ENCODE data around the gene DNLZ.

Gene DNLZ

DNA sequence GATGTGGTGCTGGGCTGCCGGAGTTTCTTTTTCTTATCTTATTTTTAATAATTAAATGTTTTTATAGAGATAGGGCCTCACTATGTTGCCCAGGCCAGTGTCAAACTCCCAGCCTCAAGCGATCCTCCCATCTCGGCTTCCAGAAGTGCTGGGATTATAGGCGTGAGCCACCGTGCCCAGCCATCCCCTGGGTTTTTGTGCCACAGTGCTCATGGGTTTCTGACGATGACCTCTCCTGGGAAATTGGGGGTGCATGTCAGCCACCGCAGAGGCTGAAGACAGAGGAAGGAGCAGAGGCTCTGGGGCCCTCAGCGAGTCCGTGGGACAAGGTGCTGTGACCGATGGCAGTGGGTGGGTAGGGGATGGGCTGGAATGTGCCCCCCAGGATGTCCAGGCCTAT is 21.8 kb downstream of the DNLZ start:
- DNase-seq: no peak

DNA sequence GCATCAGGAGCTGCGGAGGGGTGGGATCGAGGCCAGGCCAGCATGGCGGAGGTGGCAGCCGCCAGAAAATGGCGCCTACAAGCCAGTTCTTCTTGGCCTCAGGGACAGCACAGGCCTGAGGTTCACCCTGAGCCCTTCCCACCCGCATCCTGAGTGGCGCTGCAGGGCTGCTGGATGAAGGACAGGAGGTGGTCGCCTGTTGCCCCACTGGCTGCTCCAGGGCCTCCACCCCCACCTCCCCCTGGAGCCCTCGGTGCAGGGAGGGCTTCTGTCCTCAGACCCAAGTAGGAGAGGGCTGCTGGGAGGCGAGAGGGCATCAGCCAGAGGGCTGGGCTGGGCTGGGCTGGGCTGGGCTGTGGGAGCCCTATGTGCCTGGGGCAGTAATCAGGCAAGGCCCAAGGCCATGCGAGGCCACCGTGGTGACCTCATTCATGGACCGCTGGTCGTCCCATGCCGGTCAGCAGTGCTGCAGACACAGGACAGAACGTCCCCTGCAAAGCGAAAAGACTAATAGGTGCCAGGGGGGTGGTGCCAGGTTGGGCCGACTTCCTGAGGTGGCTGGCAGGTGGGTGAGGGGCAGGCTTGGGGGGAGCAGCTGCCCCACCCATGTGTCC is 22.4 kb downstream of the DNLZ start:
- DNase-seq: no peak

DNA sequence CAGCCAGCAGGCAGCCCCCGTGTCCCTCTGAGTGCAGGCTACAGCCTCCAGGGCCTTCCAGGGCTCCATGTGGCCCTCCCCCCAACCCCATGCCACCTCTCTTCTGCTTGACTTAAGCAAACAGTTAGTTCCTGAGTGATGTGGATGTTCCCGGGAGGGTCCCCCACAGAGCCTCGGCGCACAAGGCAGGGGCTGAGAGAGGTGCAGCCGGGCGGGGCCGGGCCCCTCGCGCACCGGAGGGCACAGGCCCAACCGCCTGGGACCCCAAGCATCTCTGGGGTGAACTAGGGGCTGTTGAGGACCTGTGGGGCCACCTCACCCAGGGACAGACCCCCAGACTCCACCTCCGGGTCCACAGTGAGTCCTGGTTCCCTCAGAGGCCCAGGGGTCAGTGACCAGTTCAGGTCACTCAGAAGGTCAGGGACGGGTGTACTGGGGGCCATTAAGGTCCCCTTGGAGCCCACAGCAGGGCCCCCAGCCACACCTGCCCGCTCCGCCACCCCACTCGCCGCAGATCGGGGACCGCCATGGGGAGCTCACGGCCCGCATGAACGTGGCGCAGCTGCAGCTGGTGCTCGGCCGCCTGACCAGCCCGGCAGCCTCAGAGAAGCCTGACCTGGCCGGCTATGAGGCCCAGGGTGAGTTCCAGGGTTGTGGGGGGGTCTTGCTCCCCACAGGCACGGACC is 23.0 kb downstream of the DNLZ start:
- DNase-seq: no peak

DNA sequence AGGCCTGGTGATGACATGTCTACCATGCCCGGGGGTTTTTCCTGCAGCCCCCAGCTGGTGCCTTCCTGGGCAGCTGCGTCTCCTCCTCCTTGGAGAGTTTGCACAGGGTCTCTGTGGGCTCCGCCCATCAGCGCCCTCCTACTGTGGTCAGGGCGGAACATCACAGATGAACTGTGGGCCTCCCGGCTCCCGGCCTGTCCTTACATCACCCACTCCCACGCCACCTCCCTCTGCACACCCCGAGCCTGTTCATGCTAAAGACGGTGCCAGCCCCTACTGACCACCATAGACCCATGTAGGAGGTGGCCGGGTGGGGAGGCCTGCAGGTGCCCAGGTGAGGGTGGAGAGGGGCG is 23.6 kb downstream of the DNLZ start:
- no peak for DNase-seq

DNA sequence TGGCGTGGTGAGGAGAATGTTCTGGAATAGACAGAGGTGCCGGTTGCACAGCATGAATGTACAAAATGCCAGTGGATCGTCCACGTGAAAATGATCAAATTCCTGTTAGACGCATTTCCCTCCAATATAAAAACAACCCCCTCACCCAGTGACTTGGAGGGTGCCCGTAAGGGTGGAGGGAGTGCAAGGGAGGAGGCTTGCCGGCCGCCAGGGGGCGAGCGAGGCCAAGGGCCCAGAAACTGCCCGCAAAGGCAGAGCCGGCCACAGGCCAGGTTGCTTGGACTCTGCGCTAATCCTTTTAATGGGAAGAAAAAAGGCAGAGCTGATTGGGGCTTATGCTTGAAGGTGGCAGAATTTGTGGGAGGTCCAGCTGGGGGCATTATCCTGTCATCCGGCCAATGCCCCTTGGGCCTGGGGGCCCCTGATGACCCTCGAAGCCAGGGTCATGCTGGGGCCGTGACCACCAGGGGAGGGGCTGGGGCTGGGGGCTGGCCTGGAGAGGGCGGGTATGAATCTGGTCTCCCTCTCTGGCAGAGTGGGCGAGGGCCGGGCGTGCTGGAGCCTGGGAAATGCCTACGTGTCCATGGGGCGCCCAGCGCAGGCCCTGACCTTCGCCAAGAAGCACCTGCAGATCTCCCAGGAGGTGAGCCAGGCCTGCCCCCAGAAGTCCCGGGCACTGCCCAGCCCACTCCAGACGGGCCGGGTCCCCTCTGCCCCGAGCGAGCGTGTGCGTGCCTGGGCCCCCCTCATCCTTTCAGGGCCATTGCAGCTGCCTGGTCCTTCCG is 24.2 kb downstream of the DNLZ start:
- DNase-seq: no peak

DNA sequence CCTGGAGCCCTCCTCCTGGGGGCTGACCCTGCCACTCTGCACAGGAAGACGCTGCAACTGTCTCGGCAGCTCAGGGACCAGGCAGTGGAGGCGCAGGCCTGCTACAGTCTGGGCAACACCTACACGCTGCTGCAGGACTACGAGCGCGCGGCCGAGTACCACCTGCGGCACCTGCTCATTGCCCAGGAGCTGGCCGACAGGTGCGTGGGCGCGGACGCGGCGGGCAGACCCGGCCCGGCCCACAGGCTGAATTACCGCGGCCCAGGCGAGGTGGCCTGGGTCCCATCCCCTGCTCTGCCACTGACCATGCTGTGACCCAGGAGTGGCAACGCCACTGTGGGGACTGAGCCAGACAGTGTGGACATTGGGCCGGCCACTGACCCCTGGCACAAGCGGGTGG is 25.0 kb downstream of the DNLZ start:
- no peak for DNase-seq

DNA sequence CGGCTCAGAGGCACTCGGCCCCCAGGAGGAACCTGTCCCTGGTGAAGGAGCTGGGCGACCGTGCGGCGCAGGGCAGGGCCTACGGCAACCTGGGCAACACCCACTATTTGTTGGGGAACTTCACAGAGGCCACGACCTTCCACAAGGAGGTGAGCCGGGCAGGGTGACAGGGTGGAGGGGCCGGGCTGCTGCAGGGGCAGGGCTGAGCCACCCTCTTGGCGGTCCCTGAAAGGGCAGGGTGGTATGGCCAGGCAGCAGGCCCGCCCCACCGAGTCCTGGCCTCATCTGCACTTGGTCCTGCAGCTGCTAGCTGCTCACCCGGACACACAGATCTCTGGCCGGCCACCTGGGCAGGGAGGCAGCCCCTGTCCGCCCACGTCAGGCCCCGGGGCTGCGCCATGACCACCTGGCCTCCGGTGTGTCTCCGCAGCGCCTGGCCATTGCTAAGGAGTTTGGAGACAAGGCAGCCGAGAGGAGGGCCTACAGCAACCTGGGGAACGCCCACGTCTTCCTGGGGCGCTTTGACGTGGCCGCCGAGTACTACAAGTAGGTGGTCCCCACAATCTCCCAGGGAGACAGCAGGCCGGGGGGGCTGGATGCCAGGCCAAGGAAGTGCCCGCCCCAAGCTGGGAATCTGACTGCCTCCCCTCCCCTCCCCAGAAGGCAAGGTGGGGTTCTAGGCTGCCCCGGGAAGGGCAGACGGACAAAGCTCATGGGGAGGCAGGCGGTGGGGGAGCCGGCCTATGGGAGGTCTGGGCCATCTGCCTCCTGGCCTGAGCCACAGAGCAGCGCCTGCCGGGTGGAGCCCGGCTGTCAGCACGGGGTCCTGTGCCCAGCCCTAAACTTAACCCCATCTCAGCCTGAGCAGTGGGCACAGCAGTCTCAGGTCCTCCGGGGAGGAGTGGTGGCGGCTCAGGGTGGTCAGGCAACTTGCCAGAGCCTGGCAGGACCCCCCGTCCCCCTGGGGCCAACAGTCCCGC is 25.8 kb downstream of the DNLZ start:
- DNase-seq: no peak

DNA sequence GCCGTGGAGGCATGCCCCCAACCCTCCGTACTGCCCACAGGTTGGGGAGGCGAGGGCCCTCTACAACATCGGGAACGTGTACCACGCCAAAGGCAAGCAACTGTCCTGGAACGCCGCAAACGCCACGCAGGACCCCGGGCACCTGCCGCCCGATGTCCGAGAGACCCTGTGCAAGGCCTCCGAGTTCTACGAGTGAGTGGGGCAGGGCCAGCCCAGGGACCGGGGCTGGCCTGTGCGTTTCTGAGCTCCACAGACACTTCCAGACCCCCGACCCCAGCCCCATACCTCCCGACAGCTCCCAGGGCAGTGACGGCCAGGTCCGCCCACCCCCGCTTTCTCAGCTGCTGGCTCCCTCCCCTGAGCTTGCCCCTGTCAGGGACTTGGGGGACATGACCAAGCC is 26.7 kb downstream of the DNLZ start:
- no peak for DNase-seq

DNA sequence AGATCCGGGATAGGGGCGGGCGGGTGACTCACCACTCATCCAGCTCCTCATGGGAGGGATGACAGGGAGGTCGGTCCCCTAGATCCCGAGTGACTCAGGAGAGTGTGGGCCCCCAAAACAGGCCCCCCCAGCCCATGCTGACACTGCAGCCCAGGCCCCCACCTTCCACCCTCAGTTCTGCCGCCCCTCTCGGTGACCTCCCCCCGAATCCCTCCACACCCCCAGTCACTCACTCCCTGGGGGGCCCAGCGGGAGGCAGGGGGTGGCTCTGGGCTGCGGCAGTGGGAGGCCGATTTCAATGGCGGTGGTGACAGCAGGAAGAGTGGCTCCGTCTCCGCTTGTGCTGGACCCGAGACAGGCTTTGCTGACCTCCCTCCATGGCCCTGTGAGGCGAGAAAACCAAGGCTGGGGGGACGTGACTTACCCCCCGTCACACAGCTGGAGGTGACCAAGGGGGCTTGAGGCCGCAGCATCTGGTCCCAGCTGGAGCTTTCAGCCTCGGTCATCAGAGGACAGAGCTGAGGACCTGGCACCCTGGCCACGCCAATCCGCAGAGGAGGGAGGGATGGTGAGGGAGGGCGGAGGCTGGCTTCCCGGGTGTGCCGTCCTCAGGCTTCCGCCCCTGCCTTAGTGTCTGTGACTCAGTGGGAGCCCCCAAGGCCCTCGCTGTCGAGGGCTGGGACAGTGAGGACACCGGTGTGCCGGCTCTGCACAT is 27.2 kb downstream of the DNLZ start:
- DNase-seq: no peak

DNA sequence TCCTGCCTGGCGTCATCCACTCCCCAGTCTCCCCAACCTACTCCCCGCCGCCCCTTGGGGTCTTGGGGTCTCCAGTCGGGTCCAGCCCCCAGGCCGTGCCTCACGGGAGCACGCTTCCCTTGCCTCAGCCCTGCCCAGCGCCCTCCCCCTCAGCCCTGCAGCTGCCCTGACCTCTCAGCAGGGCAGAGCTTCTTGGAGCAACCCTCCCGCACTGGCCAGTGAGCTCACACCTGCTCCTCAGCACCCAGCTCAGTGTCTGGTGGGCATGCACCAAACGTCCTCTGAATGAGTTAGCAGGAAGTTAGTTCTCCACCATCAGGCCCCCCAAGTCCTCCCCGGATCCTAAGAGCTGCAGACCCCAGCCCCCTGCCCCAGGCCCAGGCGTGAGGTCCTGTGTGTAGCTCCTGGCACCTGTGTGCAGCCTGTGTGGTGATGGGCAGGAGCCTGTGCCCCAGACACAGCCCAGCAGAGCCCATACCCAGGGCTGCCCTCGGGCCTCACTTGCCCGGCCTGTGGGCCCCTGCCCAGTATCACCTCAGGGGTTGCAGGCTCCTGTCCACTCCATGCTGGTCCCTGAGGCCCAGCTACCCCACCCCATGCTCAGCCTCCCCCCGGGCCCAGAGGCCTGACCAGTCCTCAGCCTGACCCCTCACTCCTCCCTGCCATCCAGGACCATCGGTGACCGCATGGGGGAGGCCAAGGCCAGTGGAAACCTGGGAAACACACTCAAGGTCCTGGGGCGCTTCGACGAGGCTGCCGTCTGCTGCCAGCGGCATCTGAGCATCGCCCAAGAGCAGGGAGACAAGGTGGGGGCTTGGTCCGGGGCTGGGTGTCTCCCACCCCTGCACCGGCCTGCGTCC is 28.0 kb downstream of the DNLZ start:
- no peak for DNase-seq

DNA sequence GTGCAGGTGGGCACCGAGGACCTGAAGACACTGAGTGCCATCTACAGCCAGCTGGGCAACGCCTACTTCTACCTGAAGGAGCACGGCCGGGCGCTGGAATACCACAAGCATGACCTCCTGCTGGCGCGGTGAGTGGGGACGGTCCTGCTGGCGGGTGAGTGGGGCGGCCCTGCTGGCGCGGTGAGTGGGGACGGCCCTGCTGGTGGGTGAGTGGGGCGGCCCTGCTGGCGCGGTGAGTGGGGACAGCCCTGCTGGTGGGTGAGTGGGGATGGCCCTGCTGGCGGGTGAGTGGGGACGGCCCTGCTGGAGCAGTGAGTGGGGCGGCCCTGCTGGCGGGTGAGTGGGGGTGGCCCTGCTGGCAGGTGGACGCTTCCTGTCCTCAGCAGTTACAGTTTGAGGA is 29.0 kb downstream of the DNLZ start:
- no peak for DNase-seq

DNA sequence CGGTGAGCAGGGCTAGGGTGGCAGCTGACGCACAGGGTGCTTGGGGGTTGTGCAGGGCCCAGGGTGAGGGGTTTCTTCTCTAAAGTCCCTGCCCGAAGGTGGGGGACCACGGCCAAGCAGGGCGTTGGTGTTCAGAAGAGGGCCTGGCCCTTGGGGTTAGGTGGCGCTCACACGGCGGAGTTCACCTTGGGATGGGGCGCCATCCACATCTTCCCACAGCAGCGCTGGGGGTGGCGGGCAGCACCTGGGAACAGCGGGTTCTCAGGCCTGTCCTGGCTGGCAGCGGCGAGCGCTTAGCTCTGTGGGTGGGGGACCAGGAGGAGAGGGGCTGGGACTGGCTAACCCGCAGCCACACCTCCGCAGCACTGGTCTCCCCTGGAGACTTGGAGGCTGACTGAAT is 30.1 kb downstream of the DNLZ start:
- no peak for DNase-seq

DNA sequence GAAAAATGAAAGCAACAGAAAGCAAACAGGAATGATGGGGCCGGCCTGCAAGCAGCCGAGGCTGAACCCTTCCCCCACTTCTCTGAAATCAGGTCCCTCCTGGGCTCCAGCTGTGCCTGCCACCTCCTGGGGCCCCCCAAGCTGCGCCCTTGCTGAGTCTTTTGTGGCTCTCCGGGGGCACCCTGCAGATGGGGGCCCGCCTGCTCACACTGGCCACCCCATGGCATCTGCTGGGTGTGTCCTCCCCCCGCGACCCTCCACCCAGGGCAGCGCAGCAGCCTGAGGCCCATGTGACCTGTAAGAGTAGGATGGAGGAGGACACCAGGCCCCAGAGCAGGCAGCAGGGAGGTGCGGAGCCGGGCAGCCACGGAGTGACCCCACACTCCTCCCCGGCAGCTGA is 30.5 kb downstream of the DNLZ start:
- no peak for DNase-seq

DNA sequence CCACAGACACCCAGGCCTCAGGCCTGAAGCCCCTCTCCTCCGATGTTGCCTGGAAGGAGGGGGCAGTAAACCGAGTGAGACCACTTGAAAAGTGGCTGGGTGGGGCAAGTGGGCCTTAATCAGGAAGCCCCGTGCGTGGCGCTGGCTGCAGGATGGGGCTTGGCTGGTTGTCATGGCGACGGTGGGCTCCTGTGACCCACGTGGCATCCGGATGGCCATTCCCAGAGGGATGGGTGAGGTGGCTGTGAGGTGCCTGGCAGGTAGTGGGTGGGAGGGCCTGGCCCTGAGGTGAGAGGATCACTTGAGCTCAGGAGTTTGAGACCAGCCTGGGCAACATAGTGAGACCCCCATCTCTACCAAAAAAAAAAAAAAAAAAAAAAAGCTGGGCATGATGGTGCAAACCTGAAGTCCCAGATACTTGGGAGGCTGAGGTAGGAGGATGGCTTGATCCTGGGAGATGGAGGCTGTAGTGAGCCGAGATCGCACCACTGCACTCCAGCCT is 31.0 kb downstream of the DNLZ start:
- no peak for DNase-seq

DNA sequence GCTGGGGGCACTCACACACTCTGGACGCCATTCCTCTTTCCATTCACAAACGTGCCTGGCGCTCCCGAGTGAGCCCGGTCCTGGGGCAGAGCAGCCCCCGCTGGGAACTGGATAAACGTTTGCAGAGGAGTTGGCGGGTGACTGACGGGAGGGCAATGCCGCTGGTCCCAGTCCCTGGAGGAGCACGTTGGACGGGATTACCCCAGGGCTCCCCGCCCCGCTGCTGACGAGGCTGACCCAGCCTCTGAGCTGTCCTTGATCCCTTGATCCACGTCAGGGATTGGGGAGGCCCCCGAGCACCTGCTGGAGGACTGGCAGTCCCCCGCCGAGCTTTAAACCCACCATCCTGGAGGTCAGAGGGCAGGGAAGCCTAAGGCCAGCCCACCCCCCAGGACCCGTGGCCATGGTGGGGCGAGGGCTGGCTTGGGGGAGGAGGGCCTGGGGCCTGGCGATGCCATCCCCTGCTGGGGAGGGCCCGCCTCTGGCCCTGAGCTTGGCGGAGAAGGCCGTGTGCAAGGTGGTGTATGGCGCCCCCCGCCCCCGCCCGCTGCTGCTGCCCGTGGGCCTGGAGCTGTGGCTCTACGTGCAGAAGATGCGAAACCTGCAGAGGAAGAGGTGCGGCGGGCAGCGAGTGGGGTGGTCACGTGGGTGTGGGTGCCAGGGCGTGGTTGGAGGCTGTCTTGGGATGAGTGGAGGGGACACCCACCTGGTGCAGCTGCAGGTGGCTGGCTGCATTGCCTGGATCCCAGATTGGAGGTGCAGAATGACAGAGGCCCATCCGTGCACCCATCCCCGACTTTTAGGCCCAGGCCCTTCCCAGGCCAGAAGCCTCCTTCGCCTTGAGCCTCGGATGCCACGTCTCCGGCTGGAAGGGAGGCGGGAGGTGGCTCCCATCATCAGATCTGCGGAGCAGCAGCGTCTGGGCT is 31.7 kb downstream of the DNLZ start:
- DNase-seq: no peak

DNA sequence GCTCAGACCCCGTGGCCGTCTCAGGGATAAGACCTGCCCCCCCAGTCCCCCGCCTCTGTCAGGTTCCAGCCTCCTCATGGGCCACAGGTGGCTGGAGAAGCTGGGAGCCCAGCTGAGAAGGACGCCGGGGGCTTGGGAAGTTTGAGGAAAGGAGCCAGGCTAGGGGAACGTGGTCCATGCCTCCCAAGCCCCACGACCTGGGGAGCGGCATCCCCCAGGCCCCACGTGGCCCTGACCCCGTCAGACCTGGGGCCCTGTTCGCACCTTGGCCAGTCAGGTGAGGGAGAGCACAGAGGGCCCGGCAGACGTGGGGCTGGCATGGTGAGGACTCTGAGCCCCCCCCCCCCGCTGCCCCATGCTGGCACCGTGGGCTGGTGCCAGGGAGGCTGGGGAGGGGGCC is 32.5 kb downstream of the DNLZ start:
- no peak for DNase-seq

DNA sequence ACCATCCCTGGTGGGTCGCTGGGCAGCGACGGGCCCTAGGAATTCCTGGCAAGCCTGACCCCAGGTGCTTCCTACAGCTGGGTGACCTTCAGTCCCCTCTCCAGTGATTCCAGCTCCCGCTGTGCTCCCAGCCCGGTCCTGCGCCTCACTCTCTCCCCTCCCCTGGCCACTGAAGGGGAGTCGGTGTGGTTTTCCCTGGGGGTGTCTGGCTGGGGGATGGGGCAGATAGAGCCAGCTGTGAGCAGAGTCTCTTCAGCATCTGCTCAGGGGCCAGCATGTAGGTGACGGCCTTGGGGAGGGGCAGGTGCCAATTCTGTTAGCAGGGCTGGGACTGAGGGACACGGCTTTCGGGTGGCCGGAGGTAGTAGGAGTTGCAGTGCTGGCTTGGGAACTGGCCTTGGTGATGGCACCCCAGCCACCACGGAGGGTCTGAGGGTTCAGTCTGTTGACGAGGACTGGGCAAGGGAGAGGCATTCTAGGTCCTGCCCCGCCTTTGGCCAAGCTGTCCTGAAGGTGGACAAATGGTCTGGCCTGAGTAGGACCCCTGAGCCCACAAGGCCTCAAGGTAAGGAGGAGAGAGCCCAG is 33.0 kb downstream of the DNLZ start:
- no peak for DNase-seq

DNA sequence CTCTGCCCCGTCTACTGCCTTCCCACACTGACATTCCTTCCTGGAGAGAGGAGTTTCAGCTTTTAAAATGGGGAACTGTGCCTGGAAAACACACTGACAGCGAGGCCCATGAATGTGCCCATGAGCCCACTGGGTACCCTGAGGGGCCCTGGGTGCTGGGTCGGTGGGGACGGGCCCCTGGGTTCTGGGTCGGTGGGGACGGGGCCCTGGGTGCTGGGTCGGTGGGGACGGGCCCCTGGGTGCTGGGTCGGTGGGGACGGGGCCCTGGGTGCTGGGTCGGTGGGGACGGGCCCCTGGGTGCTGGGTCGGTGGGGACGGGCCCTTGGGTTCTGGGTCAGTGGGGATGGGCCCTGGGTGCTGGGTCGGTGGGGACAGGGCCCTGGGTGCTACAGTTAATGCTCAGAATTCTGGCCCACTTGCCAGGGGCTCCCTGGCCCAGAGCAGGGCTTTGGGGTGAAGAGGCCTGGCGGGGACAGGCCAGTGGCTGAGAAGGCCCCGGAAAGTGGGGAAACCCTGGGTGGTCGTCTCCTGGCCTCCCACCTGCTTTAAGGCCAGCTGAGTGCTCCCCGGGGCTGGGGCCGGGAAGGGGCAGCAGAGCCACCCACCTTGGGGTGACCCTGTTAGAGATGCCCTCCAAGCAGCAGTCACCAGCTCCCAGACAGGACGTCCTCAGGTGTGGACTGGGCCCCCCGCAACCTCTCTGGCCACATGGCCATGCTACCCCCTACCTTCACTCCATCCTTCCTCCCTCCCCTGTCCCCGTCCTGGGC is 33.7 kb downstream of the DNLZ start:
- no peak for DNase-seq

DNA sequence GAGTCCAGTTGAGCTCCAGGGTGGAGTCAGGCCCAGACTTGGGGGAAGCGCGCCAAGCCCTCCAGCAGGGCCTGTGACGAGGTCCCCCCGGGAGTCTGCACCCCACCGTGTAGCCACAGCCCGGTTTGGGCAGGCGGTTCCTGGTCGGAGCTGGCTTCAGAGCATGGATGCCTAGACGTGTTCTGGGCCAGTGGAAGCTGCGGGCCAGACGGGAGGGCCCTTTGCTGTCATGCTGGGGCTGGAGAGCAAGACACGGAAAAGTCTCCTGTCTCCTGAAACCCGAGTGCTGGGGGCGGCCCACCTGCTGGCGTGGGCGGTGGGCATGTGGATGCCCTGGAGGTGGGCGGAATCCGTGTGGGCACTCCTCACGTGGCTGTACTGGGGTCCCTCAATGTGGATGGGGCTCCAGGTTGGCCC is 34.3 kb downstream of the DNLZ start:
- DNase-seq: no peak
